DOHH2 (cell line): ENCODE data around the gene OTUD6A.

ENCODE experiments used
- CTCF ChIP-seq: fragments of 200-600 bp; sonication (generic); IDR thresholded peaks from one replicate; pipeline ENCODE4 v1.5.1; 2014; ENCODE audit warnings: antibody characterized with exemption, mild to moderate bottlenecking, low read depth, low read length; ENCODE audit not compliant: poor library complexity, severe bottlenecking
- EZH2phosphoT487 ChIP-seq: fragments of 200-600 bp; sonication (generic); IDR thresholded peaks from 2 replicates; pipeline ENCODE4 v1.6.1; 2017; ENCODE audit warnings: borderline replicate concordance, mild to moderate bottlenecking, antibody characterized with exemption, low read length, moderate library complexity, mixed read lengths

GRCh38 chrX:70054391-70054790, 7.9 kb upstream of the OTUD6A start:
- TF ChIP-seq CTCF (no peak), EZH2phosphoT487 (no peak)
